ENCODE results near the gene CENPL. TPM values are rescaled to one million over a fixed set of nuclear protein-coding genes. Genes with fewer than 3 reads are reported as not detected.

The CENPL gene
- total and polyA plus RNA-seq, 10 of the 15 experiments (the other 5 are each of a cell fraction or from before 2014, with no cell fraction given), result 14.9 to 32.1 (median 24.5) TPM

DNA sequence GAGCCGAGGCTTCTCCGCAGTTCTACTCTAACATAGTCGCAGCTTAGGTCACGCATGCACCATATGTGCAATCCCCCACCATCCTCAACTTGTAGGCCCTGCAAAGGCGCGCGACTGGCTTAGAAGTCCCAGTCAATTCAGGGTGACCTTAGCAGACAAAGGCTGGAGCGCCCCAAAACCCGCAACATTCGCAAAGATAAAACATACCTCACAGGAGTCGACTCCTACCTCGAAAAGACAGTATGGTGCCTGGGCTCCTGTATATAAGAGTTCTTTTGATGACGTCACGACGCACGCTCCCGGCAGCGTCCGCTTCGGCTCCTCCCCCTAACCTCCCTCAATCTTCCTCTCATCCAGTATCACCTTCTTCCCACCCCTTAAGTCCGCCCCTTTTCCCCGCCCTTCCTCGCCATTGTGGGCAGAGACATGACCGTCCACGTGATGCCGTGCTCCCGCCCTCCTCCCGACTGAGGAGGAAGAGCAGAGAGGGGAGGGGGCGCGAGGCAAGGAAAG, 43.1 kb upstream of the CENPL start, which contains the start of gene GAS5 (continued):
- TF ChIP-seq ATF7 (IDR thresholded peaks at IDR 0.05; ENCODE audit: low read depth) (peak; percentile 100), NR2C2 (IDR thresholded peaks at IDR 0.05; ENCODE audit: borderline replicate concordance, control insufficient read depth, insufficient read length, low read depth) (no peak), RAD21 (IDR thresholded peaks at IDR 0.05; ENCODE audit: insufficient read depth, low read depth, low read length) (no peak), TAF1 (IDR thresholded peaks at IDR 0.05; ENCODE audit: borderline replicate concordance, low read depth, low read length) (peak; percentile 99), EZH2 (IDR thresholded peaks at IDR 0.05; ENCODE audit: borderline replicate concordance, control insufficient read depth, low read depth, low read length) (no peak), GABPA (IDR thresholded peaks at IDR 0.05; ENCODE audit: low read depth) (no peak), SIN3A (IDR thresholded peaks at IDR 0.05; ENCODE audit: low read depth, low read length) (peak; percentile 81; the same call in 1 of the 2 replicates), SREBF1 (IDR thresholded peaks at IDR 0.05; ENCODE audit: low read length) (no peak), CHD2 (IDR thresholded peaks at IDR 0.05; ENCODE audit: borderline replicate concordance, low read depth, low read length) (0 out of 2 replicates have a peak, but pooled peaks have one; percentile 18), SREBF2 (IDR thresholded peaks at IDR 0.05; ENCODE audit: low read length) (no peak), SMAD5 (IDR thresholded peaks at IDR 0.05; ENCODE audit: low read depth) (peak; percentile 99), TCF12 (IDR thresholded peaks at IDR 0.05; ENCODE audit: low read depth, low read length) (peak; percentile 87; the same call in 1 of the 2 replicates), FOXK2 (IDR thresholded peaks at IDR 0.05) (no peak), SPI1 (IDR thresholded peaks at IDR 0.05; ENCODE audit: borderline replicate concordance, insufficient read depth, low read depth, low read length) (no peak), ZNF274 (IDR thresholded peaks at IDR 0.05; ENCODE audit: insufficient read depth, insufficient read length) (no peak)
- TF ChIP-seq, protein P1, sequence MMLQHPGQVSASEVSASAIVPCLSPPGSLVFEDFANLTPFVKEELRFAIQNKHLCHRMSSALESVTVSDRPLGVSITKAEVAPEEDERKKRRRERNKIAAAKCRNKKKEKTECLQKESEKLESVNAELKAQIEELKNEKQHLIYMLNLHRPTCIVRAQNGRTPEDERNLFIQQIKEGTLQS (IDR thresholded peaks at IDR 0.05; ENCODE audit: borderline replicate concordance, extremely low read depth, low read depth, low read length), result peak; percentile 37; the same call in 1 of the 2 replicates
- TF ChIP-seq, protein P2, sequence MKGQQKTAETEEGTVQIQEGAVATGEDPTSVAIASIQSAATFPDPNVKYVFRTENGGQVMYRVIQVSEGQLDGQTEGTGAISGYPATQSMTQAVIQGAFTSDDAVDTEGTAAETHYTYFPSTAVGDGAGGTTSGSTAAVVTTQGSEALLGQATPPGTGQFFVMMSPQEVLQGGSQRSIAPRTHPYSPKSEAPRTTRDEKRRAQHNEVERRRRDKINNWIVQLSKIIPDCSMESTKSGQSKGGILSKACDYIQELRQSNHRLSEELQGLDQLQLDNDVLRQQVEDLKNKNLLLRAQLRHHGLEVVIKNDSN (IDR thresholded peaks at IDR 0.05; ENCODE audit: borderline replicate concordance, extremely low read length, insufficient read depth, low read depth, low read length), result peak; percentile 88
- TF ChIP-seq, protein P3, sequence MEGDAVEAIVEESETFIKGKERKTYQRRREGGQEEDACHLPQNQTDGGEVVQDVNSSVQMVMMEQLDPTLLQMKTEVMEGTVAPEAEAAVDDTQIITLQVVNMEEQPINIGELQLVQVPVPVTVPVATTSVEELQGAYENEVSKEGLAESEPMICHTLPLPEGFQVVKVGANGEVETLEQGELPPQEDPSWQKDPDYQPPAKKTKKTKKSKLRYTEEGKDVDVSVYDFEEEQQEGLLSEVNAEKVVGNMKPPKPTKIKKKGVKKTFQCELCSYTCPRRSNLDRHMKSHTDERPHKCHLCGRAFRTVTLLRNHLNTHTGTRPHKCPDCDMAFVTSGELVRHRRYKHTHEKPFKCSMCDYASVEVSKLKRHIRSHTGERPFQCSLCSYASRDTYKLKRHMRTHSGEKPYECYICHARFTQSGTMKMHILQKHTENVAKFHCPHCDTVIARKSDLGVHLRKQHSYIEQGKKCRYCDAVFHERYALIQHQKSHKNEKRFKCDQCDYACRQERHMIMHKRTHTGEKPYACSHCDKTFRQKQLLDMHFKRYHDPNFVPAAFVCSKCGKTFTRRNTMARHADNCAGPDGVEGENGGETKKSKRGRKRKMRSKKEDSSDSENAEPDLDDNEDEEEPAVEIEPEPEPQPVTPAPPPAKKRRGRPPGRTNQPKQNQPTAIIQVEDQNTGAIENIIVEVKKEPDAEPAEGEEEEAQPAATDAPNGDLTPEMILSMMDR (IDR thresholded peaks at IDR 0.05 in 2 of 3, conservative IDR thresholded peaks at IDR 0.05 in 1 of 3; ENCODE audit: control insufficient read depth in 2 of 3, extremely low read depth in 1 of 3, insufficient read depth in 1 of 3, low read depth in 3 of 3, low read length in 3 of 3), result no peak
- TF ChIP-seq, protein P4, sequence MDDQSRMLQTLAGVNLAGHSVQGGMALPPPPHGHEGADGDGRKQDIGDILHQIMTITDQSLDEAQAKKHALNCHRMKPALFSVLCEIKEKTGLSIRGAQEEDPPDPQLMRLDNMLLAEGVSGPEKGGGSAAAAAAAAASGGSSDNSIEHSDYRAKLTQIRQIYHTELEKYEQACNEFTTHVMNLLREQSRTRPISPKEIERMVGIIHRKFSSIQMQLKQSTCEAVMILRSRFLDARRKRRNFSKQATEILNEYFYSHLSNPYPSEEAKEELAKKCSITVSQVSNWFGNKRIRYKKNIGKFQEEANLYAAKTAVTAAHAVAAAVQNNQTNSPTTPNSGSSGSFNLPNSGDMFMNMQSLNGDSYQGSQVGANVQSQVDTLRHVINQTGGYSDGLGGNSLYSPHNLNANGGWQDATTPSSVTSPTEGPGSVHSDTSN (IDR thresholded peaks at IDR 0.05; ENCODE audit: insufficient replicate concordance, low read depth, low read length), result peak; percentile 51
- TF ChIP-seq, protein P5, sequence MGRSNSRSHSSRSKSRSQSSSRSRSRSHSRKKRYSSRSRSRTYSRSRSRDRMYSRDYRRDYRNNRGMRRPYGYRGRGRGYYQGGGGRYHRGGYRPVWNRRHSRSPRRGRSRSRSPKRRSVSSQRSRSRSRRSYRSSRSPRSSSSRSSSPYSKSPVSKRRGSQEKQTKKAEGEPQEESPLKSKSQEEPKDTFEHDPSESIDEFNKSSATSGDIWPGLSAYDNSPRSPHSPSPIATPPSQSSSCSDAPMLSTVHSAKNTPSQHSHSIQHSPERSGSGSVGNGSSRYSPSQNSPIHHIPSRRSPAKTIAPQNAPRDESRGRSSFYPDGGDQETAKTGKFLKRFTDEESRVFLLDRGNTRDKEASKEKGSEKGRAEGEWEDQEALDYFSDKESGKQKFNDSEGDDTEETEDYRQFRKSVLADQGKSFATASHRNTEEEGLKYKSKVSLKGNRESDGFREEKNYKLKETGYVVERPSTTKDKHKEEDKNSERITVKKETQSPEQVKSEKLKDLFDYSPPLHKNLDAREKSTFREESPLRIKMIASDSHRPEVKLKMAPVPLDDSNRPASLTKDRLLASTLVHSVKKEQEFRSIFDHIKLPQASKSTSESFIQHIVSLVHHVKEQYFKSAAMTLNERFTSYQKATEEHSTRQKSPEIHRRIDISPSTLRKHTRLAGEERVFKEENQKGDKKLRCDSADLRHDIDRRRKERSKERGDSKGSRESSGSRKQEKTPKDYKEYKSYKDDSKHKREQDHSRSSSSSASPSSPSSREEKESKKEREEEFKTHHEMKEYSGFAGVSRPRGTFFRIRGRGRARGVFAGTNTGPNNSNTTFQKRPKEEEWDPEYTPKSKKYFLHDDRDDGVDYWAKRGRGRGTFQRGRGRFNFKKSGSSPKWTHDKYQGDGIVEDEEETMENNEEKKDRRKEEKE (IDR thresholded peaks at IDR 0.05), result no peak
- TF ChIP-seq, protein P6, sequence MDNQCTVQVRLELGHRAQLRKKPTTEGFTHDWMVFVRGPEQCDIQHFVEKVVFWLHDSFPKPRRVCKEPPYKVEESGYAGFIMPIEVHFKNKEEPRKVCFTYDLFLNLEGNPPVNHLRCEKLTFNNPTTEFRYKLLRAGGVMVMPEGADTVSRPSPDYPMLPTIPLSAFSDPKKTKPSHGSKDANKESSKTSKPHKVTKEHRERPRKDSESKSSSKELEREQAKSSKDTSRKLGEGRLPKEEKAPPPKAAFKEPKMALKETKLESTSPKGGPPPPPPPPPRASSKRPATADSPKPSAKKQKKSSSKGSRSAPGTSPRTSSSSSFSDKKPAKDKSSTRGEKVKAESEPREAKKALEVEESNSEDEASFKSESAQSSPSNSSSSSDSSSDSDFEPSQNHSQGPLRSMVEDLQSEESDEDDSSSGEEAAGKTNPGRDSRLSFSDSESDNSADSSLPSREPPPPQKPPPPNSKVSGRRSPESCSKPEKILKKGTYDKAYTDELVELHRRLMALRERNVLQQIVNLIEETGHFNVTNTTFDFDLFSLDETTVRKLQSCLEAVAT (IDR thresholded peaks at IDR 0.05), result peak; percentile 85; the same call in 1 of the 2 replicates

Data from GM12878 (cell line).